ENCODE results near the gene NEK8. TPM values are rescaled to one million over a fixed set of nuclear protein-coding genes. Genes with fewer than 3 reads are reported as not detected.

NEK8 gene
- total and polyA plus RNA-seq, 9 of the 15 experiments (the other 6 are each of a cell fraction or from before 2014, with no cell fraction given) = 0.98 to 16.6 (median 4.6) TPM

DNA sequence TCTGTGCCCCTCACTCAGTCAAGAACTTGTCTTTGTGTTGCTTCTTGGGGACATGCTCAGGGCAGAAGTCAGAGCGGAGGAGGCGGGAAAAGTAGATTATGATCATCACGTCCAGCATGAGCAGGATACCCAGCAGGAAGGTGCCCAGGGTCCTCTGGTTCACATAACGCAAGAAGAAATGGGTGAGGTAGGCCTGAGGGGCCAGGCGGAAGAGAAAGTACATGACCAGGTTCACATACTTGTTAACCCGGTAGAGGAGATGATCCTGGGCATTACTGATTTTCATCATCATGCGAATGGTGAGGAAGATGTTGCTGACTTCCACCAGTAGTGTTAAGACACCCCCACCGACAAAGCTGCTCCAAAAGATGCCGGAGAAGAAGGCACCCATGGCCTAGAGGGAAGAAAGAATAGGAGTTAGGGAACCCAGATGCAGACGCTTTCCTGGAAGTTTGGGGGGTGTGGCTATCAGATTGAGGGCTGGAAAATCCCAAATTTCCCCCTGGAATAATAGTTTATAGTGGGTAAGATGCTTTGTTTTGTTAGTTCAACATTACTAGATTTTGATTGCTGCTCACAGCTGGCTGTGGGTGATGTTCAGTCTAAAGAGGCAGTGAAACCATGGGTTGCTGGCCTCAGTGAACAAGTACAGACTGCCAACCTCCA is 4.0 kb upstream of the NEK8 start (continued):
- TF ChIP-seq, protein P1, sequence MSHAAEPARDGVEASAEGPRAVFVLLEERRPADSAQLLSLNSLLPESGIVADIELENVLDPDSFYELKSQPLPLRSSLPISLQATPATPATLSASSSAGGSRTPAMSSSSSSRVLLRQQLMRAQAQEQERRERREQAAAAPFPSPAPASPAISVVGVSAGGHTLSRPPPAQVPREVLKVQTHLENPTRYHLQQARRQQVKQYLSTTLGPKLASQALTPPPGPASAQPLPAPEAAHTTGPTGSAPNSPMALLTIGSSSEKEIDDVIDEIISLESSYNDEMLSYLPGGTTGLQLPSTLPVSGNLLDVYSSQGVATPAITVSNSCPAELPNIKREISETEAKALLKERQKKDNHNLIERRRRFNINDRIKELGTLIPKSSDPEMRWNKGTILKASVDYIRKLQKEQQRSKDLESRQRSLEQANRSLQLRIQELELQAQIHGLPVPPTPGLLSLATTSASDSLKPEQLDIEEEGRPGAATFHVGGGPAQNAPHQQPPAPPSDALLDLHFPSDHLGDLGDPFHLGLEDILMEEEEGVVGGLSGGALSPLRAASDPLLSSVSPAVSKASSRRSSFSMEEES (CRISPR knock-in tag; IDR thresholded peaks at IDR 0.05) = no peak
- TF ChIP-seq NCOA6 (IDR thresholded peaks at IDR 0.05) = no peak
- no peak for TF ChIP-seq SIN3B (IDR thresholded peaks at IDR 0.05; ENCODE audit: low read depth)
- TF ChIP-seq, protein P2, sequence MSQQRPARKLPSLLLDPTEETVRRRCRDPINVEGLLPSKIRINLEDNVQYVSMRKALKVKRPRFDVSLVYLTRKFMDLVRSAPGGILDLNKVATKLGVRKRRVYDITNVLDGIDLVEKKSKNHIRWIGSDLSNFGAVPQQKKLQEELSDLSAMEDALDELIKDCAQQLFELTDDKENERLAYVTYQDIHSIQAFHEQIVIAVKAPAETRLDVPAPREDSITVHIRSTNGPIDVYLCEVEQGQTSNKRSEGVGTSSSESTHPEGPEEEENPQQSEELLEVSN (IDR thresholded peaks at IDR 0.05; ENCODE audit: borderline replicate concordance in 1 of 2, extremely low read depth in 1 of 2, insufficient read depth in 1 of 2, insufficient read length in 1 of 2, low read depth in 1 of 2, low read length in 1 of 2, poor library complexity in 1 of 2, severe bottlenecking in 1 of 2) = peak in 1 of 2 experiments; percentile 60
- TF ChIP-seq MCM5 (IDR thresholded peaks at IDR 0.05; ENCODE audit: low read depth) = no peak
- TF ChIP-seq U2AF2 (optimal IDR thresholded peaks at IDR 0.05; ENCODE audit: low read depth, low read length) = no peak
- TF ChIP-seq KLF1 (tag; IDR thresholded peaks at IDR 0.05) = no peak
- TF ChIP-seq ZNF408 (CRISPR knock-in tag; IDR thresholded peaks at IDR 0.05; ENCODE audit: low read depth) = no peak
- TF ChIP-seq FOXA1 (IDR thresholded peaks at IDR 0.05; ENCODE audit: borderline replicate concordance) = no peak
- no peak for TF ChIP-seq KLF6 (CRISPR knock-in tag; IDR thresholded peaks at IDR 0.05; ENCODE audit: borderline replicate concordance)
- TF ChIP-seq, protein P3, sequence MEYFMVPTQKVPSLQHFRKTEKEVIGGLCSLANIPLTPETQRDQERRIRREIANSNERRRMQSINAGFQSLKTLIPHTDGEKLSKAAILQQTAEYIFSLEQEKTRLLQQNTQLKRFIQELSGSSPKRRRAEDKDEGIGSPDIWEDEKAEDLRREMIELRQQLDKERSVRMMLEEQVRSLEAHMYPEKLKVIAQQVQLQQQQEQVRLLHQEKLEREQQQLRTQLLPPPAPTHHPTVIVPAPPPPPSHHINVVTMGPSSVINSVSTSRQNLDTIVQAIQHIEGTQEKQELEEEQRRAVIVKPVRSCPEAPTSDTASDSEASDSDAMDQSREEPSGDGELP (CRISPR knock-in tag; IDR thresholded peaks at IDR 0.05; ENCODE audit: borderline replicate concordance) = no peak
- TF ChIP-seq HMGN3 (IDR thresholded peaks at IDR 0.05; ENCODE audit: borderline replicate concordance, extremely low read depth, insufficient read length, low read depth, low read length) = peak; percentile 20
- no peak for TF ChIP-seq PURB (CRISPR knock-in tag; IDR thresholded peaks at IDR 0.05; ENCODE audit: low read depth)
- TF ChIP-seq HNRNPH1 (optimal IDR thresholded peaks at IDR 0.05; ENCODE audit: low read depth, low read length) = no peak
- no peak; the same call in 1 of the 2 replicates for TF ChIP-seq ZNF586 (CRISPR knock-in tag; conservative IDR thresholded peaks at IDR 0.05)
- TF ChIP-seq, protein P4, sequence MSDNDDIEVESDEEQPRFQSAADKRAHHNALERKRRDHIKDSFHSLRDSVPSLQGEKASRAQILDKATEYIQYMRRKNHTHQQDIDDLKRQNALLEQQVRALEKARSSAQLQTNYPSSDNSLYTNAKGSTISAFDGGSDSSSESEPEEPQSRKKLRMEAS (CRISPR knock-in tag; IDR thresholded peaks at IDR 0.05) = no peak
- TF ChIP-seq EP400 (IDR thresholded peaks at IDR 0.05) = no peak
- TF ChIP-seq, protein P5, sequence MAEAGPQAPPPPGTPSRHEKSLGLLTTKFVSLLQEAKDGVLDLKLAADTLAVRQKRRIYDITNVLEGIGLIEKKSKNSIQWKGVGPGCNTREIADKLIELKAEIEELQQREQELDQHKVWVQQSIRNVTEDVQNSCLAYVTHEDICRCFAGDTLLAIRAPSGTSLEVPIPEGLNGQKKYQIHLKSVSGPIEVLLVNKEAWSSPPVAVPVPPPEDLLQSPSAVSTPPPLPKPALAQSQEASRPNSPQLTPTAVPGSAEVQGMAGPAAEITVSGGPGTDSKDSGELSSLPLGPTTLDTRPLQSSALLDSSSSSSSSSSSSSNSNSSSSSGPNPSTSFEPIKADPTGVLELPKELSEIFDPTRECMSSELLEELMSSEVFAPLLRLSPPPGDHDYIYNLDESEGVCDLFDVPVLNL (CRISPR knock-in tag; IDR thresholded peaks at IDR 0.05; ENCODE audit: low read depth) = no peak
- TF ChIP-seq, protein P6, sequence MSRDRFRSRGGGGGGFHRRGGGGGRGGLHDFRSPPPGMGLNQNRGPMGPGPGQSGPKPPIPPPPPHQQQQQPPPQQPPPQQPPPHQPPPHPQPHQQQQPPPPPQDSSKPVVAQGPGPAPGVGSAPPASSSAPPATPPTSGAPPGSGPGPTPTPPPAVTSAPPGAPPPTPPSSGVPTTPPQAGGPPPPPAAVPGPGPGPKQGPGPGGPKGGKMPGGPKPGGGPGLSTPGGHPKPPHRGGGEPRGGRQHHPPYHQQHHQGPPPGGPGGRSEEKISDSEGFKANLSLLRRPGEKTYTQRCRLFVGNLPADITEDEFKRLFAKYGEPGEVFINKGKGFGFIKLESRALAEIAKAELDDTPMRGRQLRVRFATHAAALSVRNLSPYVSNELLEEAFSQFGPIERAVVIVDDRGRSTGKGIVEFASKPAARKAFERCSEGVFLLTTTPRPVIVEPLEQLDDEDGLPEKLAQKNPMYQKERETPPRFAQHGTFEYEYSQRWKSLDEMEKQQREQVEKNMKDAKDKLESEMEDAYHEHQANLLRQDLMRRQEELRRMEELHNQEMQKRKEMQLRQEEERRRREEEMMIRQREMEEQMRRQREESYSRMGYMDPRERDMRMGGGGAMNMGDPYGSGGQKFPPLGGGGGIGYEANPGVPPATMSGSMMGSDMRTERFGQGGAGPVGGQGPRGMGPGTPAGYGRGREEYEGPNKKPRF (IDR thresholded peaks at IDR 0.05; ENCODE audit: low read depth, low read length) = no peak
- TF ChIP-seq RBBP5 (IDR thresholded peaks at IDR 0.05; ENCODE audit: borderline replicate concordance, insufficient read depth, low read length, poor library complexity, severe bottlenecking) = no peak

Data from K562 (cell line).